HK-2 (cell line): Measurements from ENCODE around the gene TNFRSF21.
"Not testable (repeated sequence)": the region's sequence is repeated elsewhere in the genome, so short reads cannot be mapped to it uniquely, and the experiment has no call there.

Source experiments
- DNase-seq: peaks from one replicate; pipeline ENCODE4 v3.0.0-alpha.2; 2018; ENCODE audit not compliant: unreplicated experiment

The TNFRSF21 gene

DNA sequence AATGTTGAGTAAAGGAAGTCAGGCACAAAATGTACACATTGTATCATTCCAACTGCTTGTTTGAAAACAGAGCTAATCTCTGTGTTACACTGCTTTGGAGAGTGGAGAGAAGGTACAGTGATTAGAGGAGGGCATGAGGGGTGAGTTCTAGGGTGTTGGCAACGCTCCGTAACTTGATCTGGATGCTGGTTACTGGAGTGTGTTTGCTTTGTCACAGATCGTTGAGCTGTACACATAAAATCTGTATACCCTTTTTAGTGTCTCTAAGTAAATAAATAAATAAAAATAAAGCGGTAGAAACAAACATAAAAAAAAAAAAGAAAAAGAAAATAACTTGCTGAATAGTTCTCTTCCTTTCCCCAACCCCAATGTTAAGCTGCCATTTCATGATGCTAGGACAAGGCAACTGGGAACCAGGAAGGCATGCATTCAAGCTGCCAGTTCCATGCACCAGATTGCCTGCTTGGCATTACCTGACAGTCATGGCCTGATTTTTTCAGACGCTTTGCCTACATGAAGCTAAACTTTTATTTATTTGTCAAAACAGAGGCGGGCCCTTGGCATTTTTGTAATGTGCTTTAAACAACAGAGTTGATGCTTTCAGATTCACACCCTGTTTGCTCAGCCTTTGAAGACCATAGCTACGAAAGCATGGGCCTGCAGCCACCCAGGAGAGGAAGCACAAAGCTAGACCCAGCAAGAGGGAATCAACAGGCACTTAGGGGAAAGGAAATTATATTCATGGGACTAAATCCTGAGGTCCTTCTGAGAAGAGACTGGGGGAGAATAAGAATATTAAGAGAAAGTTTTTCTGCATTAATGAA lies 21.2 kb downstream of the TNFRSF21 start:
- DNase-seq, result no peak

DNA sequence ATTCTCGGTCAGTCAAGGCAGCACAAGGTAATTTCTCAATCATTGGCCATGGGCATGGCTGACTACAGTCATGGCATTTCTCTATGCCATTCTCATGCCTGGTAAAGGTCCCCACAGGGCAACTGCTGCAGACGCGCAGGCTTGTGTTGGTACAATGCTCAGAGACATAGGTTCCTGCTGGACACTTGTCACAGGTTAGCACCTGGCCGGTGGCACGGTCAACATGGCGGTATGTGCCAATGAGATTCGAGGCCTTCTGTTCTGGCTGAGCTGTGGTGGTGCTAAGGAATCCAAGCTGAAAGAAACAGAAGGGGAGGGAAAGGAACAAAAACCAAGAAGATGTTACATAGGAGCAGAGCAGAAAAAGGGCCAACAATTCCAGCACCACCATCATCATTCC lies 23.4 kb downstream of the TNFRSF21 start:
- no peak for DNase-seq

DNA sequence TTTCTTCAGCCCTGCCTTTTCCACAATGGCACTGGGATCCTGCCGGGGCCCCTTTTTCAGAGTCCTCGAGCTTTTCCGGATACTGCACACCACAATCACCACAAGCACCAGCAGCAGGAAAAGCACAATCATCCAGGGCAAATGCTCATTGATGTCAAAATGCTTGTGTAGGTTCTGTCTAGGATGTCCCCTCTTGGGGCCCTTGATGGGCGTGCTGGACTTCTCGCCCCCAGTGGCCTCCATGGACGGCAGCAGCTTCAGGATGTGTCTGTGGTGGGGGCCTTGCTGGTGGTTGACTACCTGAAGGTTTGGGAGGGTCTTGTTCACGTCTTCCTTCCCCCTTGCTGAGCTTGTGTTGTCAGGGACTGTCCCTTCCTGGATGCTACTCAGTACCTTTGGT lies 25.7 kb downstream of the TNFRSF21 start:
- DNase-seq, result no peak

DNA sequence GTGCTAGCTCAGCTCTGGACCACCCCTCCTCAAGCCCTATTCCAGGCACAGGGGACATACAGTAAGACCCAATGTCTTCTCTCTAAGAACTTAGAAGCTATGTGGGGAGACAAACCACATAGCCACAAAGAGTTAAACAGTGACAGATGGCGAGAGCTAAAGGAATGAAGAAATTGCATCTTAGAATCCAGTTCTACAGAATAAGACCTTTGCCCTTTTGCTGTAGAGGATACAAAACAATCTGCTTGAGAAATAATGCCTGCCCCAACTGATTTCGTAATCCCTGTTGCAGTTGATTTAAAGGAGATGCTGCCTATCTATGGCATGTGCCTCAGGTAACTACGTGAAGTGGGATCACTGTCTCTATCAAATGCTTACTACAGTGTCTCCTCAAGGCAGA lies 31.2 kb downstream of the TNFRSF21 start:
- peak; percentile 28 for DNase-seq

DNA sequence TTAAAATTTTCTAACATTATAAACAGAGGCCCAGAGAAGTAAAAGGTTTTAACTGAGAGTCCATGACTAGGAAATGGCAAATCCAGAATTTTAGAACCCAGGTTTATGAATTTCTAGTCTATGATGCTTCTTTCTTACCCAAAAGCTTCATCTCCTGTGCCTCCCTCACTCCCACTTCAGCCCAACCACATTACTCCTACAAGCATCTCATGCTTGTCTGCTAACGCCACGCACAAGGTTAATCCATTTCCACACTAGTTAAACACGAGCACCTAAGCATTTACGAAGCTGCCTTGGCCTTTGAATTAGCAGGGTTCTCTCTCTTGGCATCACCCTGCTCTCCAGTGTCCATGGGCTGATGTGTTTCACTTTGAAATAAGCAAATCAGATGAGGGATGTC lies 32.0 kb downstream of the TNFRSF21 start:
- no peak for DNase-seq

- DNase-seq, result no peak
Observed at GRCh38 chr6:47276377-47276776, 33.3 kb downstream of the TNFRSF21 start.

GRCh38 chr6:47275640-47276039 lies 34.1 kb downstream of the TNFRSF21 start:
- DNase-seq, result no peak

DNA sequence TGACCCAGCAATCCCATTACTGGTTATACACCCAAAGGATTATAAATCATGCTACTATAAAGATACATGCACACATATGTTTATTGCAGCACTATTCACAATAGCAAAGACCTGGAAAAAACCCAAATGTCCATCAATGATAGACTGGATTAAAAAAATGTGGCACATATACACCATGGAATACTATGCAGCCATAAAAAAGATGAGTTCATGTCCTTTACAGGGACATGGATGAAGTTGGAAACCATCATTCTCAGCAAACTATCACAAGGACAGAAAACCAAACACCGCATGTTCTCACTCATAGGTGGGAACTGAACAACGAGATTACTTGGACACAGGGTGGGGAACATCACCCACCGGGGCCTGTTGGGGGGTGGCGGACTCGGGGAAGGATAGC lies 34.6 kb downstream of the TNFRSF21 start:
- not testable (repeated sequence) for DNase-seq

GRCh38 chr6:47268572-47269187 lies 41.0 kb downstream of the TNFRSF21 start:
- DNase-seq, result no peak

DNA sequence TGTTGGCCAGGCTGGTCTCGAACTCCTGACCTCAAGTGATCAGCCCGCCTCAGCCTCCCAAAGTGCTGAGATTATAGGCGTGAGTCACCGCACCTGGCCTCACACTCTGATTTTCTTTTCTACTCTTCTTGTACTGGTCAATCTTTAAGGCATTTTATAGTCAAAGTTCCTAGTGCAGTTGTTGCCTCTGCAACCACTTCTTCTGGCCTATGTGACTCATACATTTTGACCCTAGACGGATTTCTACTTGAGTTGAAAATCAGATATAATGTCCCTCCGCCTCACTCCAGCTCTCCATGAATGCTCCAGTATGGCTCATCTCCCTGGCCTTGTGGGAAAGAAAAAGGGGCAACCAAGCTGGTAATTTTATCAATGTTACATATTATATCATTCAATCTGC lies 42.4 kb downstream of the TNFRSF21 start:
- DNase-seq, result no peak

DNA sequence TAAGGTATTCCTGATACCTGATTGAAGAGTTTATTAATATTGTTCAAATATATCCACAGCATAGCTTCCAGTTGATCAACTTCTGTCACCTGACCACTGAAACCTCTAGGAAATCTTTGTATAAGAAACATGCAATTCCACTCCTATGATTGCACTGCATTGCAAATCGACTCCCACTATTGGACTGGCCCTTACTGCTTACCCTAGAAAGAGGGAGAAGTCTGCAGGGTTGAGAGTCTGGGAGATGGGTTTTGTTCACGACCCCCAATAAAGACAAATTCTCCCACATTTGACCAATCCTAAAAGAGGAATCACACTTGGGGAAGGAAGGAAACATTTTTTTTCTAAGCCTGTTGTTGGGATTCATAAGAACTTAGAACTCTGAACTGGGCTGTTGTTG lies 43.7 kb downstream of the TNFRSF21 start:
- no peak for DNase-seq

- no peak for DNase-seq
Observed at GRCh38 chr6:47264775-47265184, 44.9 kb downstream of the TNFRSF21 start.

DNA sequence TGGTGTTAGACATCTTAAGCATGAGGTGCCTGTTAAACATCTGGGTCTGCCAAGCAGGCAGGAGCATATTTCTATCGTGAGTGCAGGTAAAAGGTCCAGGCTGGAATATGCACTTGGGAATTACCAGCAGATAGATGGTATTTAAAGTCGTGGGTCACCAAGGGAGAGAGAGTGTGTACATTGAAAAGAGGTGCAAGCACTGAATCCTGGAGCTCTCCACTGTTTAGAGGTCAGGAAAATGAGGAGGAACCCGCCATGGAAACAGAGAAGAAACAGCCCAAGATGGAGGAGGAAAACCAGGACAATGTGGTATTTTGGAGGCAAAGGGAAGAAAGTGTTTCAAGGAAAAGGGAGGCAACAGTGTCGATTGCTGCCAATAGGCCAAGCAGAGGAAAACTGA lies 46.4 kb downstream of the TNFRSF21 start:
- no peak for DNase-seq

DNA sequence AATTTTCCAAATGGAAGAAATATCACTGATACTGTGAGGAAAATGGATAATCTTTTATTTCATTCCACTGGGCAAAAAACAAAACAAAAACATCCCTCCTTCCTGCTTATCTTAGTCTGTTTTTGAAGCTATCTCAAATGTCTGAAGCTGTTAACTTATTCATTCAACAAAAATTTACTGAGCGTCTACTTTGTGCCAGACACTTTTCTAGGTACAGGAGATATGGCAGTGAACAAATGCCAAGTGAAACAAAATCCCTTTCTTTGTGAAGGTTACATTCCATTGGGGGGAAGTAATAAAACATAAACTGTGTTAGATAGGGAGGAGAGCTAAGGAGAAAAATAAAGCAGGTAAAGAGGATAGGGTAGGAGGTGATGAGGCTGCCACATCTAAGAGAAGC lies 47.5 kb downstream of the TNFRSF21 start:
- DNase-seq, result no peak

DNA sequence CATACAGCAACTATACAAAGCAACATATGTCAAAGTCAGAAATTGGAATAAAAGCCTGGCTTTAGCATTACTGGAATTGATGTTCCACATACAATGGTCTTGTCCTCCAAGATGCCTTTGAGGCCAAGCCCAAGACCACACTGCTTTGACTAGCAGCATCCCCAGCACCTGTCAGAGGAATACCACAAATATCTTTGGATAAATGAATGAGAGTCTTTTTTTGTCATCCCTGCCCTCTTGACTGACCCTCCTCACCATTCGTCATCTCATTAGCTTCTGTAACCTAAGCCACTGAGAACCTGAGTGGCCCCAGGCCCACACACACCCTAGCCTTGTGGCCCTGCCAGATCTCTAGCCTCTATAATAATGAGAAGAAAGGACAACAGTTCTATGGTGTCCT lies 48.5 kb downstream of the TNFRSF21 start:
- no peak for DNase-seq

DNA sequence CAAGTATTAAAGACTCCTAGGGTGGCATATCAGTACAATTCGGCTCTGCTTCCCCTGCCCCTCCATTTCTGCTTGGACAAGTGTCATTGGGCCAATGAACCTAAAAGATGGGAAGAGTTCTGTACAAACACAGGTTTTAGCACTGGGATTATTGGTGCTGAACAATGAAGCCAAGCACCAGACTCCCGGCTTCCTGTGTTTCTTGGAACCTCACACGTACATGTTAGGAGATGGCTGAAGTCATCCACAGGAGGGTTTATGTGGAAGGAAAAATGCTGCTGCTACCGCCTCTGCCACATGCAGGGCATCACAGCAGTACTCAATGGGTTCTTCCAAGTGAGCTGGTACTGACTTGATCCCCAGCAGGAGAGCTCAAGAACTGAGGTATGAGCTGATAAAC lies 49.7 kb downstream of the TNFRSF21 start:
- DNase-seq, result no peak

DNA sequence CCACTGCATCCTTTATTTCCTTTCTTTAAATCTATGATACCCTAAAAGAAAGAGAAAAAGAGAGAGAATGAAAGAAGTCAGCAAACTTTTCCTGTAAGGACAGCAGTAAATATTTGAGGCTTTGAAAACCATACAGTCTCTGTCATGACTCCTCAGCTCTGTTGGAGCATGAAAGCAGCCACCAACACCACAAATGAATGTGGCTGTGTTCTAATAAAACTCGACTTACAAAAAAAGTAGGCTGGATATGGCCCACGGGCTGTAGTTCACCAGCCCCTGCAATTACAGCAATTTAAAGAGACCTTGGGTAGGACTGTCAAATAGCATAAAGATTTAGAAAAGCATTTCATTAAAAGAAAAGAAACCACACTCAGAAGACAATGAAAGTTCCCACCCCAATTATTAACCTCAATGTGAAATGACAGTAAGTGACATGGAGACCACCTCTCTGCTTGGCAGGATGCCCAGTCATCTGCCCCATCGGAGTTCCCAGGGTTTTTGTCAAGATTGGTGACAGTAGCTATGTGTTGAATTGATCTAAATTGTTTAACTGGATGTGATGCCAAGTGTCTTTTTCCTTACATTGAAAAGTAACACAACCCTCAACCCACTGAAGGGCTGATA lies 50.9 kb downstream of the TNFRSF21 start:
- DNase-seq, result no peak

DNA sequence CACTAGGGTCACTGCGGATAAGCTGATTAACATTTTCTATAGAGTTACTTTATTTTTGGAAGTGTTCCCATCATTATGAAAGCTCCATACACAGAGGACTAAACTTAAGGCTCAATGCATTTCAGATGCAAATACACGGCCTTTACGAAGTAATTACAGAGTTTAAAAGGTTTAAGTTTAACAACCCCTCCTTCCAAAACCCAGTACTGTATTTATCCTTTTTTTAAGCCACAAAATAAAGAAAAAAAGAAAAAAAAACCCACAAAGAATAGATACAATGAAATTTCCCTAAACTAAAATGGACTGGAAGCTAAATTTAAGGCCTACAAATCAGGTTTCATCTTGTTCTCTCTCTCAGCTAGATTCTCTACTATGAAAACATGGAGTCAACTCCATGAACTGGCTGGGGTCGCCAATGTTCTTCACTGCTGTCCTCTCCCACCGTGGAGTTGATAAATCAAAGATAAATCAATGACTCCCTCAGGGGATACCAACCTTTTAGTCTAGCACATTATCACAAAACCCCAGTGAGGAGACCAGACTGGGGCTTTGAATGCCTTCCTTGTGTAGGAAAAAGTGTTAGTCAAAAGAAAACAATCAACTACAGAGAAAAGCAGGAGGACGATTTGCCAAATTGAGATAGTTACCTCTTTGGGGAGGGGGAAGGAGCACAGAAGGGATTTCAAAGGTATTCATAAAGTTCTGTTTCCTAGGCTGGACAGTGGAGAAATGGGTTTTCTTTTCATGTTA lies 52.5 kb downstream of the TNFRSF21 start:
- no peak for DNase-seq

DNA sequence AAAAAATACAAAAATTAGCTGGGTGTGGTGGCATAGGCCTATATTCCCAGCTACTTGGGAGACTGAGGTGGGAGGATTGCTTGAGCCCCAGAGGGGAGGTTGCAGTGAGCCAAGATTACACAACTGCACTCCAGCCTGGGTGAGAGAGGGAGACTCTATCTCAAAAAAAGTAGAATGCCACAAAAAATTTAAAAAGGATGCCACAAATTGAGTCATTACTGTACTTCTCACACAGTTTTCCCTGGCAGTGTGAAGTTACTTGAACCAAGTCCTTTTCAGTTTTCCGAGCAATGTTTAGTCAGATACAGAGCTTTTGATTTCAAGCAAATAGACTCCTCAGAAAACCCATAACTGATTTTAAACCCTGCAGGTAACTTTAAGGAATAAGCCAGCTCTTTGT lies 53.3 kb downstream of the TNFRSF21 start:
- DNase-seq, result no peak

DNA sequence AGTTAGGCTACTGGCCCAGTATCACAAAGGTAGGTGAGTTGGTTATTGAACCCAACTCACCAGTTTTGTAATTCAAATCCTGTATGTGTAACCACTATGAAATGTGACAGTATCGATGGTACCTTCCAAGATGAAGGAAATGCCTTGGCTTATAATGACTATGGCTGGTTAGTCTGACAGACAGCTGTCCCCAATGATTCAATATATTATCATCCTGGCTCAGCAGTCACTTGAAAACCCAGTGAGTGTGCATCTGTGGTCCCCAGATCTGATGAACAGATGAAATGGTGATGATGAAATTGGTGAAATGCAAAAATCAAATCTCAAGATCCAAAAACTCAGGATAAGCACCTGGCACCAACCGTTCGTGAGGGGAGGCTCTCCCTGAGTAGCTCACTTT lies 54.8 kb downstream of the TNFRSF21 start:
- no peak for DNase-seq

- no peak for DNase-seq
Observed at GRCh38 chr6:47254051-47254450, 55.7 kb downstream of the TNFRSF21 start.

- DNase-seq, result no peak
Observed at GRCh38 chr6:47253136-47253535, 56.6 kb downstream of the TNFRSF21 start.
